Bronchial epithelial cell (primary cell): ENCODE results near the gene OR5K3. TPM values are rescaled to one million over a fixed set of nuclear protein-coding genes. Genes with fewer than 3 reads are reported as not detected.
A peak's percentile ranks its signal among the peaks of the same experiment; 100 is the strongest.

ENCODE experiments used
- DNase-seq: peaks from one replicate; pipeline ENCODE4 v3.0.0-alpha.2; 2010; ENCODE audit warnings: low read depth
- FAIRE-seq: peaks from 2 replicates; lab custom pipeline; 2011; peaks lifted over from hg19 to GRCh38; lab: Jason Lieb, UNC
- H3K27me3 ChIP-seq: 2 replicates; pipeline ENCODE4 v1.5.1; 2011; ENCODE audit warnings: low read length; ENCODE audit not compliant: control insufficient read depth, insufficient read depth
- H3K36me3 ChIP-seq: 2 replicates; pipeline ENCODE4 v1.5.1; 2011; ENCODE audit warnings: low read length; ENCODE audit not compliant: control insufficient read depth, insufficient read depth
- H3K4me3 ChIP-seq: 2 replicates; pipeline ENCODE4 v1.5.1; 2011; ENCODE audit warnings: mild to moderate bottlenecking, low read depth, low read length, control low read depth
- total RNA-seq: library from RNA; depleted of rRNA; stranded (reverse); fragments of >200 nt; gene quantifications from 2 replicates; pipeline ENCODE4 v1.2.1, GENCODE V29; 2014
- TF ChIP-seq, protein P1 (sequence below): IDR thresholded peaks from 2 replicates; pipeline ENCODE4 v1.5.1; 2011; ENCODE audit warnings: mild to moderate bottlenecking, moderate library complexity, low read length, control low read depth, inconsistent platforms; ENCODE audit not compliant: insufficient read depth, severe bottlenecking

The OR5K3 gene, protein sequence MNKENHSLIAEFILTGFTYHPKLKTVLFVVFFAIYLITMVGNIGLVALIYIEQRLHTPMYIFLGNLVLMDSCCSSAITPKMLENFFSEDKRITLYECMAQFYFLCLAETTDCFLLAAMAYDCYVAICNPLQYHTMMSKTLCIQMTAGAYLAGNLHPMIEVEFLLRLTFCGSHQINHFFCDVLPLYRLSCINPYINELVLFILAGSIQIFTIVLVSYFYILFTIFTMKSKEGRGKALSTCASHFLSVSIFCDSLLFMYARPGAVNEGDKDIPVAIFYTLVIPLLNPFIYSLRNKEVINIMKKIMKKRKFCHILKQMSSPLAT
- total RNA-seq = not detected in 2 replicates

DNA sequence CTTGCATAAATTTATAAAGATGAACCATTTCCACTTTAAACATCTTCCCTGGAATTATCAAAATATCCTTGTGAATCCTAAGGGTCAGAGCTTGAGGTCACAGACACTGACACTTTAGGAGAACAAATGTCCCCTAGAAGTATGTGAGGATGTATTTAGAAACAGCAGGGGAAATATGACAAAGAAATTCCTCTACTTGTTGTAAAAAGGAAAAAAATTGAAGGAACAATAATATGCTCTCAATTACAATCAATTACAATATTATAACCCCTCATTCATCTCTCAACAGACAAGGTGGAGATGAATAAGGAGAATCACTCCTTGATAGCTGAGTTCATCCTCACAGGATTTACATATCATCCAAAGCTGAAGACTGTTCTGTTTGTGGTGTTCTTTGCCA, at the start of gene OR5K3:
Gene OR5K3, plus strand, starts transcription at position 301 of the 400 bp plus-strand sequence. Its CDS starts 0 bp downstream, at position 301.
- Histone ChIP-seq H3K27me3 (no peaks in the 10 kb centered on the region), H3K36me3 (no peaks in the 10 kb centered on the region), H3K4me3 (no peak within 1 kb of the TSS)
- TF ChIP-seq, protein P1, sequence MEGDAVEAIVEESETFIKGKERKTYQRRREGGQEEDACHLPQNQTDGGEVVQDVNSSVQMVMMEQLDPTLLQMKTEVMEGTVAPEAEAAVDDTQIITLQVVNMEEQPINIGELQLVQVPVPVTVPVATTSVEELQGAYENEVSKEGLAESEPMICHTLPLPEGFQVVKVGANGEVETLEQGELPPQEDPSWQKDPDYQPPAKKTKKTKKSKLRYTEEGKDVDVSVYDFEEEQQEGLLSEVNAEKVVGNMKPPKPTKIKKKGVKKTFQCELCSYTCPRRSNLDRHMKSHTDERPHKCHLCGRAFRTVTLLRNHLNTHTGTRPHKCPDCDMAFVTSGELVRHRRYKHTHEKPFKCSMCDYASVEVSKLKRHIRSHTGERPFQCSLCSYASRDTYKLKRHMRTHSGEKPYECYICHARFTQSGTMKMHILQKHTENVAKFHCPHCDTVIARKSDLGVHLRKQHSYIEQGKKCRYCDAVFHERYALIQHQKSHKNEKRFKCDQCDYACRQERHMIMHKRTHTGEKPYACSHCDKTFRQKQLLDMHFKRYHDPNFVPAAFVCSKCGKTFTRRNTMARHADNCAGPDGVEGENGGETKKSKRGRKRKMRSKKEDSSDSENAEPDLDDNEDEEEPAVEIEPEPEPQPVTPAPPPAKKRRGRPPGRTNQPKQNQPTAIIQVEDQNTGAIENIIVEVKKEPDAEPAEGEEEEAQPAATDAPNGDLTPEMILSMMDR = no peak
- no peak for FAIRE-seq
- no peak for DNase-seq

GRCh38 chr3:98341758-98342157, 48.7 kb upstream of the OR5K3 start:
- Histone ChIP-seq H3K4me3 (no peak overlapping the region), H3K36me3 (no peaks in the 10 kb centered on the region), H3K27me3 (no peaks in the 10 kb centered on the region)
- FAIRE-seq = no peak
- TF ChIP-seq, protein P1 = no peak
- no peak for DNase-seq

GRCh38 chr3:98343647-98344507, 46.6 kb upstream of the OR5K3 start:
- peak; percentile 13 for FAIRE-seq
- H3K4me3 ChIP-seq = no peak overlapping the region
- TF ChIP-seq, protein P1 = peak; percentile 83
- no peaks in the 10 kb centered on the region for H3K36me3 ChIP-seq
- no peaks in the 10 kb centered on the region for H3K27me3 ChIP-seq
- peak; percentile 62 for DNase-seq

- FAIRE-seq = no peak
These were observed 40.4 kb upstream of the OR5K3 start for GRCh38 chr3:98350082-98350481.

GRCh38 chr3:98353554-98353953, 36.9 kb upstream of the OR5K3 start, which contains the start of gene OR5K4:
Gene OR5K4 (plus strand): TSS chr3:98353854. CDS start chr3:98353854, 0 bp downstream.
- FAIRE-seq = no peak
- TF ChIP-seq, protein P1 = no peak
- H3K4me3 ChIP-seq = no peak within 1 kb of the TSS

More at GRCh38 chr3:98350082-98350481, 40.4 kb upstream of the OR5K3 start:
- TF ChIP-seq, protein P1 = no peak
- no peaks in the 10 kb centered on the region for H3K27me3 ChIP-seq
- H3K36me3 ChIP-seq = no peaks in the 10 kb centered on the region
- H3K4me3 ChIP-seq = no peak overlapping the region
- DNase-seq = no peak

More at GRCh38 chr3:98353554-98353953, 36.9 kb upstream of the OR5K3 start, which contains the start of gene OR5K4:
- Histone ChIP-seq H3K36me3 (no peaks in the 10 kb centered on the region), H3K27me3 (no peaks in the 10 kb centered on the region)
- no peak for DNase-seq
